Sigmoid colon (tissue), 7 donors: ENCODE measurements around the gene SGCE. TPM values are rescaled to one million over a fixed set of nuclear protein-coding genes. Genes with fewer than 3 reads are reported as not detected.

Experiments used
- DNase-seq: peaks from one replicate; pipeline ENCODE4 v3.0.0-alpha.2; 2019
- H3K27ac ChIP-seq, 4 donors: fragments of 200-600 bp; sonication (generic); one replicate each; pipeline ENCODE4 v1.5.1; 2016 to 2019; ENCODE audit warnings: mild to moderate bottlenecking in 1 of 4
- H3K27me3 ChIP-seq, 3 donors: fragments of 200-600 bp; sonication (generic); one replicate each; pipeline ENCODE4 v1.5.1; 2019; ENCODE audit warnings: mild to moderate bottlenecking in 1 of 3
- H3K36me3 ChIP-seq, 4 donors: fragments of 200-600 bp; sonication (generic); one replicate each; pipeline ENCODE4 v1.5.1; 2016 to 2019
- H3K4me1 ChIP-seq, 4 donors: fragments of 200-600 bp; sonication (generic); one replicate each; pipeline ENCODE4 v1.5.1; 2017 to 2019
- H3K4me3 ChIP-seq, 4 donors: fragments of 200-600 bp; sonication (generic); one replicate each; pipeline ENCODE4 v1.5.1; 2017 to 2019; ENCODE audit warnings: mild to moderate bottlenecking in 2 of 4, moderate library complexity in 1 of 4
- H3K9me3 ChIP-seq, 4 donors: fragments of 200-600 bp in 3 of 4; sonication (generic) in 3 of 4; one replicate each; pipeline versions ENCODE4 v1.5.1 to v1.6.1; 2013 to 2019
- CTCF ChIP-seq, 4 experiments: fragments of 450-650 bp in 3 of 4; fragments of 200-600 bp in 1 of 4; IDR thresholded peaks; one replicate each; pipeline ENCODE4 v1.5.1; 2016 to 2019; ENCODE audit warnings: antibody characterized with exemption in 4 of 4, mild to moderate bottlenecking in 3 of 4, moderate library complexity in 2 of 4
- EP300 ChIP-seq, 4 donors: sonication (generic); formaldehyde crosslinking; IDR thresholded peaks; one replicate each; pipeline ENCODE4 v1.6.1; 2017; ENCODE audit warnings: antibody characterized with exemption in 4 of 4
- POLR2A ChIP-seq, 2 donors: fragments of 450-650 bp; IDR thresholded peaks; one replicate each; pipeline ENCODE4 v1.6.1; 2016; ENCODE audit warnings: antibody characterized with exemption in 2 of 2, mild to moderate bottlenecking in 2 of 2, moderate library complexity in 2 of 2
- POLR2AphosphoS5 ChIP-seq, 4 donors: sonication (generic); formaldehyde crosslinking; IDR thresholded peaks; one replicate each; pipeline ENCODE4 v1.6.1; 2017; ENCODE audit warnings: antibody characterized with exemption in 4 of 4
- WGBS, 2 donors: extraction: QIAGEN DNeasy Blood & Tissue Kit; methylation state at CpG; one replicate each; pipeline ENCODE4 v1.1.7; 2013; 5-methylcytosine and 5-hydroxymethylcytosine counted together
- intact Hi-C: fragments of 100-400 bp; cut with DNase I; formaldehyde crosslinking; loops from one replicate; pipeline ENCODE4 v1.15.1; 2023
- polyA plus RNA-seq, 3 donors: library from polyadenylated mRNA; stranded (reverse); fragments of 200-250 nt; gene quantifications; one replicate each; pipeline ENCODE4 v1.2.3, GENCODE V29; 2013
- total RNA-seq, 4 donors: library from RNA; depleted of rRNA; stranded (reverse); fragments of >200 nt; gene quantifications; one replicate each; pipeline ENCODE4 v1.1.0, GENCODE V29; 2016
- donor health status: healthy with polysubstance abuse.
- donor health status: Bipolar disorder and iron deficiency.
- donor health status: healthy.

The SGCE gene
- total and polyA plus RNA-seq, 7 donors = 2.8 to 244 (median 135) TPM

- intact Hi-C loops = no loop called here
- WGBS, 2 donors = 71 to 85% methylated on average over 2 of the region's 2 CpGs
- no peak overlapping the region for H3K27ac ChIP-seq
Measured at GRCh38 chr7:94642838-94643653, 12.9 kb downstream of the SGCE start.

GRCh38 chr7:94639384-94639783 is 16.5 kb downstream of the SGCE start:
- no peak overlapping the region for H3K4me3 ChIP-seq
- no peak for TF ChIP-seq CTCF (IDR thresholded peaks at IDR 0.05)
- no peak for TF ChIP-seq POLR2A (IDR thresholded peaks at IDR 0.05)
- TF ChIP-seq POLR2AphosphoS5 (IDR thresholded peaks at IDR 0.05) = no peak
- no peak for TF ChIP-seq EP300 (IDR thresholded peaks at IDR 0.05)
- H3K27ac ChIP-seq = no peak overlapping the region
- no peaks in the 10 kb centered on the region for H3K9me3 ChIP-seq
- H3K27me3 ChIP-seq = no peaks in the 10 kb centered on the region
- intact Hi-C loops = no loop called here
- 95 to 96% methylated on average over 1 of the region's 1 CpG for WGBS, 2 donors
- DNase-seq = no peak
- H3K4me1 ChIP-seq = peaks cover 0 to 19% (median 3%) of the 10 kb centered on the region in 4 donors
- peaks cover 0 to 4% (median 0%) of the 10 kb centered on the region in 4 donors for H3K36me3 ChIP-seq

More at GRCh38 chr7:94642838-94643653, 12.9 kb downstream of the SGCE start:
- TF ChIP-seq POLR2A (IDR thresholded peaks at IDR 0.05) (no peak), CTCF (IDR thresholded peaks at IDR 0.05) (no peak), POLR2AphosphoS5 (IDR thresholded peaks at IDR 0.05) (no peak), EP300 (IDR thresholded peaks at IDR 0.05) (no peak)
- Histone ChIP-seq H3K4me3 (no peak overlapping the region), H3K9me3 (no peaks in the 10 kb centered on the region), H3K27me3 (no peaks in the 10 kb centered on the region), H3K4me1 (peaks cover 0 to 12% (median 3%) of the 10 kb centered on the region in 4 donors), H3K36me3 (no peaks in the 10 kb centered on the region)
- no peak for DNase-seq

- TF ChIP-seq CTCF (IDR thresholded peaks at IDR 0.05) (no peak), EP300 (IDR thresholded peaks at IDR 0.05) (no peak), POLR2AphosphoS5 (IDR thresholded peaks at IDR 0.05) (no peak), POLR2A (IDR thresholded peaks at IDR 0.05) (no peak)
- Histone ChIP-seq H3K36me3 (peaks cover 0 to 4% (median 0%) of the 10 kb centered on the region in 4 donors), H3K9me3 (no peaks in the 10 kb centered on the region), H3K27ac (no peak overlapping the region), H3K4me1 (peaks cover 0 to 28% (median 10%) of the 10 kb centered on the region in 4 donors), H3K27me3 (no peaks in the 10 kb centered on the region), H3K4me3 (no peak overlapping the region)
- intact Hi-C loops = no loop called here
- no peak for DNase-seq
Measured at GRCh38 chr7:94635687-94636086, 20.2 kb downstream of the SGCE start.

- intact Hi-C loops = no loop called here
- WGBS, 2 donors = 93 to 94% methylated on average over 6 of the region's 6 CpGs
Measured at GRCh38 chr7:94634502-94634901, 21.4 kb downstream of the SGCE start.

More at GRCh38 chr7:94634502-94634901, 21.4 kb downstream of the SGCE start:
- Histone ChIP-seq H3K9me3 (no peaks in the 10 kb centered on the region), H3K36me3 (peaks cover 0 to 4% (median 0%) of the 10 kb centered on the region in 4 donors), H3K27me3 (no peaks in the 10 kb centered on the region), H3K4me3 (no peak overlapping the region), H3K27ac (no peak overlapping the region), H3K4me1 (peaks cover 0 to 28% (median 10%) of the 10 kb centered on the region in 4 donors)
- DNase-seq = no peak
- TF ChIP-seq POLR2AphosphoS5 (IDR thresholded peaks at IDR 0.05) = no peak
- TF ChIP-seq POLR2A (IDR thresholded peaks at IDR 0.05) = no peak
- no peak for TF ChIP-seq EP300 (IDR thresholded peaks at IDR 0.05)
- TF ChIP-seq CTCF (IDR thresholded peaks at IDR 0.05) = no peak
